ENCODE results near the gene FXYD7. TPM values are rescaled to one million over a fixed set of nuclear protein-coding genes. Genes with fewer than 3 reads are reported as not detected.

FXYD7 gene
- total RNA-seq, 1 experiment from 2014 or later = 0.71 TPM

- POLR2A ChIA-PET = interaction anchor here (1.8 kb wide), 1 partner anchor 11 kb away, joined by 3 read pairs; no protein-coding TSS in a partner anchor
- BruUV-seq (replicated peaks) = no TSS peak
Measured at GRCh38 chr19:35178701-35179100, 35.6 kb downstream of the FXYD7 start.

More at GRCh38 chr19:35178701-35179100, 35.6 kb downstream of the FXYD7 start:
- no peak overlapping the region for H3K4me2 ChIP-seq (ENCODE audit: low read length)
- H3K27ac ChIP-seq (ENCODE audit: low read depth, low read length) = no peak overlapping the region
- no peak for TF ChIP-seq SRF (IDR thresholded peaks at IDR 0.05; ENCODE audit: low read depth)
- no peak for TF ChIP-seq RAD21 (IDR thresholded peaks at IDR 0.05; ENCODE audit: low read depth)
- no peak for TF ChIP-seq SP1 (IDR thresholded peaks at IDR 0.05; ENCODE audit: low read depth)
- no peak for TF ChIP-seq POLR2A (IDR thresholded peaks at IDR 0.05; ENCODE audit: borderline replicate concordance, extremely low read depth, insufficient read depth, insufficient read length)
- no peak for TF ChIP-seq POLR2AphosphoS5 (IDR thresholded peaks at IDR 0.05; ENCODE audit: low read depth, low read length)
- TF ChIP-seq CBX3 (IDR thresholded peaks at IDR 0.05; ENCODE audit: low read depth) = no peak
- no peak for TF ChIP-seq ATF3 (IDR thresholded peaks at IDR 0.05)
- TF ChIP-seq ZNF274 (IDR thresholded peaks at IDR 0.05; ENCODE audit: low read depth, low read length) = no peak
- TF ChIP-seq REST (IDR thresholded peaks at IDR 0.05; ENCODE audit: low read depth) = no peak
- TF ChIP-seq ZBTB33 (IDR thresholded peaks at IDR 0.05; ENCODE audit: extremely low read depth, insufficient replicate concordance, low read length) = no peak
- TF ChIP-seq EZH2 (IDR thresholded peaks at IDR 0.05) = no peak
- TF ChIP-seq EZH2phosphoT487 (IDR thresholded peaks at IDR 0.05; ENCODE audit: borderline replicate concordance) = no peak
- no peak for TF ChIP-seq JUND (IDR thresholded peaks at IDR 0.05)
- TF ChIP-seq EGR1 (IDR thresholded peaks at IDR 0.05; ENCODE audit: low read depth) = no peak
- no peak for TF ChIP-seq TCF7L2 (IDR thresholded peaks at IDR 0.05; ENCODE audit: borderline replicate concordance, extremely low read depth, insufficient read depth, insufficient read length)
- no peak for TF ChIP-seq MAX (IDR thresholded peaks at IDR 0.05)
- no peak for TF ChIP-seq CTCF (IDR thresholded peaks at IDR 0.05 in 2 of 3, conservative IDR thresholded peaks at IDR 0.05 in 1 of 3; ENCODE audit: borderline replicate concordance in 1 of 3, insufficient read depth in 1 of 3, low read depth in 2 of 3, low read length in 2 of 3)
- TF ChIP-seq CEBPB (IDR thresholded peaks at IDR 0.05; ENCODE audit: low read depth) = no peak
- TF ChIP-seq ELF1 (IDR thresholded peaks at IDR 0.05; ENCODE audit: borderline replicate concordance, low read depth) = no peak
- TF ChIP-seq YY1 (IDR thresholded peaks at IDR 0.05; ENCODE audit: extremely low read depth, insufficient replicate concordance, low read depth, low read length) = no peak
- intact Hi-C loops (cut with micrococcal nuclease) = no loop called here
- ATAC-seq (no peak), DNase-seq (ENCODE audit: low read depth, low spot score) (no peak)
- no peak overlapping the region for H3K4me3 ChIP-seq (replicated peaks in 1 of 2; ENCODE audit: low read depth in 1 of 2, low read length in 2 of 2)
- CTCF ChIA-PET = no interaction called here
- no peak overlapping the region for H2AFZ ChIP-seq (ENCODE audit: low read depth, low read length, poor library complexity, severe bottlenecking)
- H3K9me2 ChIP-seq (ENCODE audit: insufficient read depth) = no peaks in the 10 kb centered on the region
- H3K4me1 ChIP-seq (ENCODE audit: control insufficient read depth in 1 of 2, insufficient read depth in 2 of 2, low read length in 2 of 2) = peaks cover 5 to 24% of the 10 kb centered on the region in 2 experiments; a peak in 2 of 4 replicates
- H4K20me1 ChIP-seq (ENCODE audit: insufficient read depth) = no peaks in the 10 kb centered on the region
- H3K36me3 ChIP-seq (ENCODE audit: control insufficient read depth in 1 of 2, insufficient read depth in 2 of 2, low read length in 2 of 2) = no peaks in the 10 kb centered on the region
- H3K27me3 ChIP-seq (ENCODE audit: insufficient read depth, low read length) = no peaks in the 10 kb centered on the region
- RAD21 ChIA-PET (ENCODE audit: low non-redundant PET in 1 of 2, low total read pairs in 2 of 2, uncharacterized antibody in 2 of 2, unreplicated experiment in 2 of 2) = no interaction called here
- no peak overlapping the region for H3K9ac ChIP-seq (ENCODE audit: low read length)
- H3K79me2 ChIP-seq (ENCODE audit: insufficient read depth, low read length) = no peaks in the 10 kb centered on the region
- H3K9me3 ChIP-seq (ENCODE audit: control insufficient read depth in 1 of 2, insufficient read depth in 1 of 2, low read depth in 1 of 2, low read length in 2 of 2) = no peaks in the 10 kb centered on the region

Measured in HCT116 (cell line).